Ovary (tissue), 3 donors: ENCODE data around the gene BICRA.

Experiments used
- CTCF ChIP-seq, 3 donors: fragments of 450-650 bp in 2 of 3; fragments of 200-600 bp in 1 of 3; IDR thresholded peaks; one replicate each; pipeline versions ENCODE4 v1.5.1 to v1.8.0; 2016 to 2022; ENCODE audit warnings: antibody characterized with exemption in 3 of 3, mild to moderate bottlenecking in 1 of 3
- EP300 ChIP-seq: sonication (generic); formaldehyde crosslinking; IDR thresholded peaks from one replicate; pipeline ENCODE4 v1.6.1; 2017; ENCODE audit warnings: antibody characterized with exemption
- POLR2A ChIP-seq: fragments of 450-650 bp; IDR thresholded peaks from one replicate; pipeline ENCODE4 v1.6.1; 2017; ENCODE audit warnings: antibody characterized with exemption, mild to moderate bottlenecking, moderate library complexity
- donor health status: DM: no; HTN: no; CAD: no.

- TF ChIP-seq POLR2A, result no peak
- no peak for TF ChIP-seq CTCF (IDR thresholded peaks at IDR 0.05)
- TF ChIP-seq EP300, result no peak
These were observed 71.3 kb downstream of the BICRA start for GRCh38 chr19:47679922-47680857.
